Dermis lymphatic vessel endothelial cell (primary cell): ENCODE data around the gene MRGPRD. TPM values are rescaled to one million over a fixed set of nuclear protein-coding genes. Genes with fewer than 3 reads are reported as not detected.

Experiments used
- total RNA-seq: library from RNA; depleted of rRNA; stranded (reverse); fragments of >200 nt; gene quantifications from 2 replicates; pipeline ENCODE4 v1.2.1, GENCODE V29; 2014

The MRGPRD gene, protein sequence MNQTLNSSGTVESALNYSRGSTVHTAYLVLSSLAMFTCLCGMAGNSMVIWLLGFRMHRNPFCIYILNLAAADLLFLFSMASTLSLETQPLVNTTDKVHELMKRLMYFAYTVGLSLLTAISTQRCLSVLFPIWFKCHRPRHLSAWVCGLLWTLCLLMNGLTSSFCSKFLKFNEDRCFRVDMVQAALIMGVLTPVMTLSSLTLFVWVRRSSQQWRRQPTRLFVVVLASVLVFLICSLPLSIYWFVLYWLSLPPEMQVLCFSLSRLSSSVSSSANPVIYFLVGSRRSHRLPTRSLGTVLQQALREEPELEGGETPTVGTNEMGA
- not detected in 2 replicates for total RNA-seq

DNA sequence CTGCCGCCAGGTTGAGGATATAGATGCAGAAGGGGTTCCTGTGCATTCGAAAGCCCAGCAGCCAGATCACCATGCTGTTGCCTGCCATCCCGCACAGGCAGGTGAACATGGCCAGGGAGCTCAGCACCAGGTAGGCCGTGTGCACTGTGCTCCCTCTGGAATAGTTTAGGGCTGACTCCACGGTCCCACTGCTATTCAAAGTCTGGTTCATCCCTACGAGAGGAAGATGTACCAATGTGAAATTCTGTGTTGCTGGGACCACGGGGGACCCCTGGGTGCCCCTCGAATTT, at the start of gene MRGPRD:
MRGPRD (minus strand) TSS at position 211 of the 290 bp plus-strand sequence; CDS start at position 211, 0 bp downstream.

DNA sequence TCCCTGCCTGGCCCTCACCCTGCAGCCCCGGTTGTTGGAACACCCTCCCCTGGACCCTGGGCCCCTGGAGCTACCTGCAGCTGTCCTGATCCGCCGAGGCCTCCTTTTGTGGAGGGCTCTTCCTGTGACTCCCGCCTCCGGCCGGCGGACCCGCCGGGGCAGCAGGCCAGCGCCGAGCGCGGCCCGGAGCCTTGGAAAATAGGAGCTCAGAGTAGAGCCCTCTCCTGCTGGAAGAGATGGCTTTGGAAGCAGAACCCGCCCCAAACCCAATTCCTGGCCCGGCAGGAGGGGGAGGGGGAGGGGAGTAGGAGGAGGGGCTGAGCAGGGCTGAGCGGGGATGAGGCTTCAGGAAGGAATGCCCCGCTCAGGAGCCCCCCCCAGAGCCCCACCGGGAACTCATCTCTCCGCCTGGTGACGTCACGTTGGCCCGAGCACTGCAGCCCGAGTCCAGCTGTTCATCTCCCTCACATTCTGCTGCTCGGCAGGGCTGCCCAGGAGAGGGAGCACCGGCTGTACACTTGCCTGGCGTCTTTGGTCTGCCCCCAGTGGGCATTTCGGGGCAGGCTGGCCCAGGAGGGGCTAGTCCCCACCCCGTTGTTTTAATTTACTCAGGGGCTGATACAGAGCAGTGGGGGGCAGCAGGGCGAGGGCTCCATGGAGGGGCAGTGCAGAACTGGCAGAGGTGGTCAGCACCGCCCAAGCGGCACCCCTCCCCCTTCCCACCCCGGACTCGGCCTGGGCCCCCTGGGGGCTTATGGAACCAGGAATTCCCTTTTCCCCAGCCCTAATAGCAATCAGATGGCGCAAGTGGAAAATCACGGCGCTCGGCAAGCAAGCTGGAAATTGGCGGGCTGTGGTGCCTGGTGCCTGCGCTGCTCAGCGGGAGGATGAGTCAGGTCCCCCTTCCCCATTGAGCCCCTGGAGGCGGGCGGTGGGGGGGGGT, 32.5 kb upstream of the MRGPRD start, which contains the start of gene MRGPRF:
MRGPRF (minus strand) TSS at position 238 of the 943 bp plus-strand sequence. CDS start 3,345 bp downstream, outside the sequence.

Other genes starting within 250 kb of the MRGPRD start
- gene TESMIN, start 229.5 kb downstream of the MRGPRD start, total RNA-seq: 1.9 and 3.1 TPM in 2 replicates
- gene CPT1A, start 139.1 kb downstream of the MRGPRD start, total RNA-seq: 71.9 and 108 TPM in 2 replicates
- gene MRPL21, start 77.2 kb downstream of the MRGPRD start, total RNA-seq: 71.8 and 74.3 TPM in 2 replicates
- 7.9 and 9.3 TPM in 2 replicates for gene IGHMBP2, start 77.1 kb downstream of the MRGPRD start, total RNA-seq
- gene MRGPRF, start 32.3 kb upstream of the MRGPRD start, total RNA-seq: not detected in 2 replicates
- gene TPCN2, start 67.9 kb upstream of the MRGPRD start, total RNA-seq: 10.2 and 12.0 TPM in 2 replicates
- 0.09 and 0.11 TPM in 2 replicates for gene SMIM38, start 174.9 kb upstream of the MRGPRD start, total RNA-seq